GM23338 (cell line): ENCODE measurements around the gene C1orf115. TPM values are rescaled to one million over a fixed set of nuclear protein-coding genes. Genes with fewer than 3 reads are reported as not detected.
A peak's percentile ranks its signal among the peaks of the same experiment; 100 is the strongest.

Source experiments
- ATAC-seq: fragments of 200-7000 bp; cut with Tn5 transposase; 3 replicates; pipeline ENCODE4 v1.9.1; 2020
- DNase-seq: peaks from one replicate; pipeline ENCODE4 v3.0.0-alpha.2; 2015; ENCODE audit warnings: low spot score
- H2AFZ ChIP-seq: fragments of 200-600 bp; sonication (generic); 2 replicates; pipeline ENCODE4 v1.8.0; 2016; ENCODE audit warnings: antibody characterized with exemption, mild to moderate bottlenecking, moderate library complexity
- H3F3A ChIP-seq: fragments of 200-600 bp; sonication (generic); replicated peaks from 2 replicates; pipeline ENCODE4 v1.8.0; 2017; ENCODE audit warnings: antibody characterized with exemption, mixed run types, low read depth
- H3K27ac ChIP-seq: fragments of 200-600 bp; sonication (generic); 2 replicates; pipeline ENCODE4 v1.6.1; 2016; ENCODE audit warnings: low read depth
- H3K27me3 ChIP-seq: fragments of 200-600 bp; sonication (generic); 2 replicates; pipeline ENCODE4 v1.8.0; 2016; ENCODE audit warnings: mild to moderate bottlenecking, mixed run types, moderate library complexity; ENCODE audit not compliant: insufficient read depth
- H3K36me3 ChIP-seq: fragments of 200-600 bp; sonication (generic); 2 replicates; pipeline ENCODE4 v1.8.0; 2016; ENCODE audit warnings: mild to moderate bottlenecking; ENCODE audit not compliant: insufficient read depth
- H3K4me1 ChIP-seq: fragments of 200-600 bp; sonication (generic); 2 replicates; pipeline ENCODE4 v1.8.0; 2016; ENCODE audit warnings: mild to moderate bottlenecking, moderate library complexity; ENCODE audit not compliant: insufficient read depth
- H3K4me2 ChIP-seq: fragments of 200-600 bp; sonication (generic); 2 replicates; pipeline ENCODE4 v1.7.1; 2017; ENCODE audit warnings: mixed run types
- H3K4me3 ChIP-seq: fragments of 200-600 bp; sonication (generic); 2 replicates; pipeline ENCODE4 v1.6.1; 2016; ENCODE audit warnings: mixed run types
- H3K79me2 ChIP-seq: fragments of 200-600 bp; sonication (generic); replicated peaks from 2 replicates; pipeline ENCODE4 v1.8.0; 2017; ENCODE audit warnings: mild to moderate bottlenecking; ENCODE audit not compliant: insufficient read depth
- H3K9me2 ChIP-seq: fragments of 200-600 bp; sonication (generic); 2 replicates; pipeline ENCODE4 v1.8.0; 2017; ENCODE audit not compliant: insufficient read depth
- H4K20me1 ChIP-seq: fragments of 200-600 bp; sonication (generic); replicated peaks from 2 replicates; pipeline ENCODE4 v1.8.0; 2017; ENCODE audit warnings: mild to moderate bottlenecking; ENCODE audit not compliant: insufficient read depth
- H3K27ac Mint-ChIP-seq: 2 replicates; pipeline ENCODE4 v1.8.0; 2020; ENCODE audit warnings: inconsistent platforms, mild to moderate bottlenecking, moderate library complexity, mixed read lengths
- H3K27me3 Mint-ChIP-seq: 3 replicates; pipeline ENCODE4 v1.8.0; 2022; ENCODE audit warnings: low read depth, mild to moderate bottlenecking, moderate library complexity, mixed read lengths, inconsistent platforms; ENCODE audit not compliant: insufficient read depth, poor library complexity
- H3K36me3 Mint-ChIP-seq: 3 replicates; pipeline ENCODE4 v1.8.0; 2021; ENCODE audit warnings: low read depth, mild to moderate bottlenecking, inconsistent platforms, moderate library complexity, mixed read lengths
- H3K4me1 Mint-ChIP-seq: 3 replicates; pipeline ENCODE4 v1.8.0; 2020; ENCODE audit warnings: mild to moderate bottlenecking, inconsistent platforms, mixed read lengths
- H3K4me3 Mint-ChIP-seq: 3 replicates; pipeline ENCODE4 v1.8.0; 2021; ENCODE audit warnings: moderate library complexity, mild to moderate bottlenecking, inconsistent platforms, mixed read lengths
- H3K9me3 Mint-ChIP-seq: 3 replicates; pipeline ENCODE4 v1.8.0; 2020; ENCODE audit warnings: moderate library complexity, mild to moderate bottlenecking, inconsistent platforms, mixed read lengths
- CREB1 ChIP-seq: fragments of 250-450 bp; sonication (Bioruptor Pico); IDR thresholded peaks from 2 replicates; pipeline ENCODE4 v1.5.0; 2020; ENCODE audit warnings: low read depth, mild to moderate bottlenecking, moderate library complexity
- CTCF ChIP-seq, 2 experiments: fragments of 200-600 bp in 1 of 2; sonication (generic) in 1 of 2; conservative IDR thresholded peaks; 2 replicates each; pipeline versions ENCODE4 v1.5.1 to v1.6.1; 2016 to 2017; ENCODE audit warnings: antibody characterized with exemption in 2 of 2, low read depth in 2 of 2, mild to moderate bottlenecking in 2 of 2, moderate library complexity in 1 of 2
- ETS1 ChIP-seq: IDR thresholded peaks from 2 replicates; pipeline ENCODE4 v1.6.1; 2016; ENCODE audit warnings: antibody characterized with exemption
- EZH2phosphoT487 ChIP-seq: fragments of 200-600 bp; sonication (generic); IDR thresholded peaks from one replicate; pipeline ENCODE4 v1.8.1; 2018; ENCODE audit warnings: antibody characterized with exemption; ENCODE audit not compliant: unreplicated experiment
- JUNB ChIP-seq: IDR thresholded peaks from one replicate; pipeline ENCODE4 v1.6.1; 2016; ENCODE audit warnings: antibody characterized with exemption; ENCODE audit not compliant: unreplicated experiment
- NANOG ChIP-seq: IDR thresholded peaks from 2 replicates; pipeline ENCODE4 v1.6.1; 2016; ENCODE audit warnings: antibody characterized with exemption, borderline replicate concordance
- POLR2AphosphoS5 ChIP-seq: IDR thresholded peaks from 2 replicates; pipeline ENCODE4 v1.6.1; 2016; ENCODE audit warnings: antibody characterized with exemption, low read depth
- STAT1 ChIP-seq: IDR thresholded peaks from one replicate; pipeline ENCODE4 v1.6.1; 2016; ENCODE audit warnings: antibody characterized with exemption; ENCODE audit not compliant: unreplicated experiment
- ZNF114 ChIP-seq: fragments of 250-450 bp; sonication (Bioruptor Pico); IDR thresholded peaks from 2 replicates; pipeline ENCODE4 v1.5.0; 2020; ENCODE audit warnings: mild to moderate bottlenecking, moderate library complexity
- ZNF331 ChIP-seq: fragments of 250-450 bp; sonication (Bioruptor Pico); IDR thresholded peaks from 2 replicates; pipeline ENCODE4 v1.5.0; 2020; ENCODE audit warnings: low read depth, mild to moderate bottlenecking, moderate library complexity
- polyA plus RNA-seq: library from polyadenylated mRNA; unstranded; fragments of >200 nt; fragmentation: Nextera tagmentation; extraction: Ambion mirVana; gene quantifications from 2 replicates; pipeline ENCODE4 v1.2.1, GENCODE V29; 2016
- total RNA-seq: library from RNA; depleted of rRNA; stranded (reverse); fragments of >200 nt; shearing (Covaris generic); gene quantifications from 2 replicates; pipeline ENCODE4 v1.2.3, GENCODE V29; 2014
- TF ChIP-seq, protein P1 (sequence below): IDR thresholded peaks from one replicate; pipeline ENCODE4 v1.6.1; 2018; ENCODE audit warnings: antibody characterized with exemption; ENCODE audit not compliant: unreplicated experiment

Gene C1orf115
- total and polyA plus RNA-seq, 2 experiments from 2014 or later = 2.5 to 6.0 TPM

DNA sequence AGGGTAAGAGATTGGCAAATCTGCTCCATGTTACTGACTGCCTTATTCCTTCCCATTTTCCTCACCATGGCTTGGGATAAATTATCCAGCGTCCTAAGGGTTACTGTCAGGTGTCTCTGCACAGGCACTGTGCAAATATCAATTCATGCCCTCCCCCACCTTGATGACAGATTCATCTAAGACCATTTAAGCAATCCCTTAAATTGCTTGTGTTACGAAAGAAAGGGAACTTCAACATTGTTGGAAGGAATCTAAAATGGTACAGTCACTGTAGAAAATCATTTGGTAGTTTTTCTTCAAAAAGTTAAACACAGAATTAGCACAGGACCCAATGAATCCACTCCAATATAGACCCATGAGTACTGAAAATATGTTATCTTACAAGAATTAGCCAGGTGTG, 40.3 kb downstream of the C1orf115 start:
- DNase-seq (no peak), ATAC-seq (no peak)
- no peaks in the 10 kb centered on the region for H3K36me3 Mint-ChIP-seq
- H3K36me3 ChIP-seq = no peaks in the 10 kb centered on the region
- no peak overlapping the region for H3K27ac ChIP-seq
- H4K20me1 ChIP-seq = no peaks in the 10 kb centered on the region
- no peak overlapping the region for H3K4me3 ChIP-seq
- H3K9me2 ChIP-seq = 0 out of 2 replicates have a peak, but pooled peaks cover 7% of the 10 kb centered on the region
- no peak overlapping the region for H3K4me2 ChIP-seq
- no peak overlapping the region for H3K27ac Mint-ChIP-seq
- H3K27me3 ChIP-seq = no peaks in the 10 kb centered on the region
- TF ChIP-seq ZNF114 (CRISPR knock-in tag) (no peak), ETS1 (no peak), NANOG (no peak), STAT1 (no peak), CREB1 (CRISPR knock-in tag) (no peak), EZH2phosphoT487 (no peak), CTCF (conservative IDR thresholded peaks at IDR 0.05; ENCODE audit: low read depth in 2 of 2) (no peak), POLR2AphosphoS5 (no peak)
- H3K4me3 Mint-ChIP-seq = no peak overlapping the region
- H3F3A ChIP-seq = no peaks in the 10 kb centered on the region
- no peaks in the 10 kb centered on the region; the same call in 1 of the 3 replicates for H3K4me1 Mint-ChIP-seq
- H3K4me1 ChIP-seq = no peaks in the 10 kb centered on the region
- H3K79me2 ChIP-seq = no peaks in the 10 kb centered on the region
- no peak overlapping the region for H2AFZ ChIP-seq
- H3K27me3 Mint-ChIP-seq = no peaks in the 10 kb centered on the region
- H3K9me3 Mint-ChIP-seq = no peaks in the 10 kb centered on the region; the same call in 2 of the 3 replicates

GRCh38 chr1:220732137-220732536, 42.0 kb downstream of the C1orf115 start:
- H3K27ac Mint-ChIP-seq = 0 out of 2 replicates have a peak overlapping the region, but pooled peaks have one; percentile 26
- H3K27me3 ChIP-seq = no peaks in the 10 kb centered on the region
- H3K9me2 ChIP-seq = 0 out of 2 replicates have a peak, but pooled peaks cover 7% of the 10 kb centered on the region
- H3K4me2 ChIP-seq = no peak overlapping the region
- ATAC-seq = no peak
- H3K79me2 ChIP-seq = no peaks in the 10 kb centered on the region
- H4K20me1 ChIP-seq = no peaks in the 10 kb centered on the region
- no peak overlapping the region for H2AFZ ChIP-seq
- DNase-seq = no peak
- H3K4me3 Mint-ChIP-seq = no peak overlapping the region
- no peaks in the 10 kb centered on the region for H3K36me3 ChIP-seq
- no peaks in the 10 kb centered on the region for H3F3A ChIP-seq
- TF ChIP-seq JUNB (no peak), NANOG (no peak), ZNF114 (CRISPR knock-in tag) (no peak), CREB1 (CRISPR knock-in tag) (no peak), POLR2AphosphoS5 (no peak), ZNF331 (no peak), STAT1 (no peak), EZH2phosphoT487 (no peak)
- TF ChIP-seq, protein P1, sequence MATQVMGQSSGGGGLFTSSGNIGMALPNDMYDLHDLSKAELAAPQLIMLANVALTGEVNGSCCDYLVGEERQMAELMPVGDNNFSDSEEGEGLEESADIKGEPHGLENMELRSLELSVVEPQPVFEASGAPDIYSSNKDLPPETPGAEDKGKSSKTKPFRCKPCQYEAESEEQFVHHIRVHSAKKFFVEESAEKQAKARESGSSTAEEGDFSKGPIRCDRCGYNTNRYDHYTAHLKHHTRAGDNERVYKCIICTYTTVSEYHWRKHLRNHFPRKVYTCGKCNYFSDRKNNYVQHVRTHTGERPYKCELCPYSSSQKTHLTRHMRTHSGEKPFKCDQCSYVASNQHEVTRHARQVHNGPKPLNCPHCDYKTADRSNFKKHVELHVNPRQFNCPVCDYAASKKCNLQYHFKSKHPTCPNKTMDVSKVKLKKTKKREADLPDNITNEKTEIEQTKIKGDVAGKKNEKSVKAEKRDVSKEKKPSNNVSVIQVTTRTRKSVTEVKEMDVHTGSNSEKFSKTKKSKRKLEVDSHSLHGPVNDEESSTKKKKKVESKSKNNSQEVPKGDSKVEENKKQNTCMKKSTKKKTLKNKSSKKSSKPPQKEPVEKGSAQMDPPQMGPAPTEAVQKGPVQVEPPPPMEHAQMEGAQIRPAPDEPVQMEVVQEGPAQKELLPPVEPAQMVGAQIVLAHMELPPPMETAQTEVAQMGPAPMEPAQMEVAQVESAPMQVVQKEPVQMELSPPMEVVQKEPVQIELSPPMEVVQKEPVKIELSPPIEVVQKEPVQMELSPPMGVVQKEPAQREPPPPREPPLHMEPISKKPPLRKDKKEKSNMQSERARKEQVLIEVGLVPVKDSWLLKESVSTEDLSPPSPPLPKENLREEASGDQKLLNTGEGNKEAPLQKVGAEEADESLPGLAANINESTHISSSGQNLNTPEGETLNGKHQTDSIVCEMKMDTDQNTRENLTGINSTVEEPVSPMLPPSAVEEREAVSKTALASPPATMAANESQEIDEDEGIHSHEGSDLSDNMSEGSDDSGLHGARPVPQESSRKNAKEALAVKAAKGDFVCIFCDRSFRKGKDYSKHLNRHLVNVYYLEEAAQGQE = no peak
- no peaks in the 10 kb centered on the region for H3K36me3 Mint-ChIP-seq
- no peaks in the 10 kb centered on the region; the same call in 2 of the 3 replicates for H3K9me3 Mint-ChIP-seq
- H3K27ac ChIP-seq = no peak overlapping the region
- no peaks in the 10 kb centered on the region for H3K4me1 ChIP-seq
- H3K27me3 Mint-ChIP-seq = no peaks in the 10 kb centered on the region
- H3K4me1 Mint-ChIP-seq = no peaks in the 10 kb centered on the region; the same call in 1 of the 3 replicates
- H3K4me3 ChIP-seq = no peak overlapping the region
